Measurements from ENCODE around the gene ZNF81.
"Not testable (repeated sequence)": the region's sequence is repeated elsewhere in the genome, so short reads cannot be mapped to it uniquely, and the experiment has no call there.

ZNF81 gene

GRCh38 chrX:47936224-47936939 lies 99.7 kb downstream of the ZNF81 start:
- DNase-seq (ENCODE audit: low spot score): no peak

- DNase-seq (ENCODE audit: low spot score): no peak
Observed at GRCh38 chrX:47936940-47937317, 100.2 kb downstream of the ZNF81 start.

- no peak for DNase-seq (ENCODE audit: low spot score)
Observed at GRCh38 chrX:47940448-47940847, 103.7 kb downstream of the ZNF81 start.

- no peak for DNase-seq (ENCODE audit: low spot score)
Observed at GRCh38 chrX:47941423-47941822, 104.7 kb downstream of the ZNF81 start.

- DNase-seq (ENCODE audit: low spot score): not testable (repeated sequence)
Observed at GRCh38 chrX:47955295-47955694, 118.6 kb downstream of the ZNF81 start.

- DNase-seq (ENCODE audit: low spot score): no peak
Observed at GRCh38 chrX:47956016-47956415, 119.3 kb downstream of the ZNF81 start.

GRCh38 chrX:47958206-47958605 lies 121.5 kb downstream of the ZNF81 start:
- not testable (repeated sequence) for DNase-seq (ENCODE audit: low spot score)

- DNase-seq (ENCODE audit: low spot score): no peak
Observed at GRCh38 chrX:47958761-47959342, 122.2 kb downstream of the ZNF81 start.

- DNase-seq (ENCODE audit: low spot score): no peak
Observed at GRCh38 chrX:47960406-47960805, 123.7 kb downstream of the ZNF81 start.

GRCh38 chrX:47961830-47962229 lies 125.1 kb downstream of the ZNF81 start:
- not testable (repeated sequence) for DNase-seq (ENCODE audit: low spot score)

- not testable (repeated sequence) for DNase-seq (ENCODE audit: low spot score)
Observed at GRCh38 chrX:47965526-47965925, 128.8 kb downstream of the ZNF81 start.
